NOMO-1 (cell line): ENCODE data around the gene AGBL1.
"Not testable (repeated sequence)": the region's sequence is repeated elsewhere in the genome, so short reads cannot be mapped to it uniquely, and the experiment has no call there.

Source experiments
- DNase-seq, 2 experiments: peaks; one replicate each; lab custom pipeline; 2025; ENCODE audit not compliant: unreplicated experiment in 2 of 2; lab: John Stamatoyannopoulos, UW

AGBL1 gene

DNA sequence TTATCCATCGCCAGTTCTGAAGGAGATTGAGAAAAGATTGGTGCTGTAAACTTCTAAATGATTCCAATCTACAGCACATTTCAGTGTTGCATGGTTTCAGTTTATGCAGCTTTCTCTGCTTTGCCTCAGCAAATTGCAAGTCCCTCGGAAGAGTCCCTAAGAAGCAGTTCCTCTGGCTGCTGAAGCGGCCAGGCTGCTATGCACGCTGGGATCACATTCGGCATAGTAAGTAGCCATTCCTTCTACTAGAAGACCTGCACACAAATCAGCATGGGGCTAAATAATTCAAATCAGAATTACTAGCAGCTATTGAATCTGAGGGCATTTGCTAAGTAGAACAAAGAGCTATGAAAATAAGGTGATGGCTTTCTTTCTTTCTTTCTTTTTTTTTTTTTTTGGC, 769.5 kb downstream of the AGBL1 start:
- no peak for DNase-seq

DNA sequence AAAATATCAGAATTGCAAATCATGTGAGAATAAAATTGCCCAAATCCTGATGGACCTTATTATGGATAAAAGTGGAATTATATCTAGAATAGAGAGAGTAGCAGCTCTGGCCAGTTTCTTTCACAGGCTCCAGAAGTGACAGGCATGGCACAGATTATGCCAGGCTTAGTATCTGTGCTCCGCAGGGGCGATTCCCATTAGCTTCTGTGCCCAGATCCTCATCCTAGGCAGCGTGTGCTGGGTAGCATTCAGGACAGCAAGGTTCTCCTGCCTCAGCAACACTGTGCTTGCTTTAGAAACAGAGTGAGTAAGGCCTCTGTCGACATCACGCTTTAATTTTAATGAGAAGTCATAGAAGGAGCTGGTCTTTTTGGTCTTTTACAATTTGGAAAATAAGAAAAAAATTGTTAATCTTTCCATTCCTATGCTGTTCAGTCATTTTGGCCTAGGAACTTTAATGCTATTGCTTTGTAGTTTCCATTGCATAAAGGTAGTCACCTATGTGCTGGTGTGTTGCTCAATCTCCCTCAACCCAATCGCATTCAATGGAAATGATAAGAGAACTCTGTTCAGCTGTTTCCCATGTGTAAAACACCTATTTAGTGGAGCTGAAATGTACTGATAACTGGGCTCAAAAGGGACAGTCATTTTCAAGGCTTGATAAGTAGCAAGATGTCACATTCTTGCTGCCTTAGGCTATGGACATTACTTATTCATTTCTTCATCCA, 770.1 kb downstream of the AGBL1 start:
- no peak for DNase-seq

DNA sequence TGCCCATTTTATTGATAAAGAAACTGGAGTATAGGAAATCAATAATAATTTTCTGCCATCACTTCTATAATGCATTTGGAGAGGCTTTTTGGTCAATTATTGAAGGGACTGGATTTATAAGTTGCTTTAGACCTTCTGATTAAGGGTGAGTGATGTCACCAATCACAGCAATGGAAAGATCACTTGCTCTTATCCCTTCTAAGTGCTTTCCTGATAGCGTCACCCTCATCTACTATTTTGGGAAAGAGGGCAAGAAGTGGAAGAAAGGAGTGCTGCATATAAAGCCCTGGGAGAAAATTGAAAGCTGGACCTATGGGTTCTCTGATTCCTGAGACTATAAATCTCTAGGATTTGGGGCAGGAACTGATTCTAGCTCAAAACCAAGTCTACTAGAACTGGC, 771.3 kb downstream of the AGBL1 start:
- no peak for DNase-seq

DNA sequence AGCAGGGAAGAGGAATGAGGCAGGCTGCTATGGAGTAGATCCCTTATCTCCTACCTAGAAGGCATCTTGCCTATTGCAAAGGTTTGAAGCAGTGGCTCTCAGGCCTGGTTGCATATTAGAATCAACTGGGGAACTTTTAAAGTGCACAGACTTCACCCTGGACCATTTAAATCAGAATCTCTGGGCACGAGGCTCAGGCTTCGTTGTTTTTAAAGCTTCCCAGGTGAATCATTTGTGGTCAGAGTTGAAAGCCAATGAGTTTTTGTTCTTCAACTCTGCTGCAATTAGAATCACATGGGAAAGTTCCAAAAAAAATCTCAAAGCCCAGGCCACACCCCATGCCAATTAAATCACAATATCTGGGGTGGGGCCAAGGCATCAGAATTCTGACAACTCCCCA, 773.1 kb downstream of the AGBL1 start:
- no peak for DNase-seq

DNA sequence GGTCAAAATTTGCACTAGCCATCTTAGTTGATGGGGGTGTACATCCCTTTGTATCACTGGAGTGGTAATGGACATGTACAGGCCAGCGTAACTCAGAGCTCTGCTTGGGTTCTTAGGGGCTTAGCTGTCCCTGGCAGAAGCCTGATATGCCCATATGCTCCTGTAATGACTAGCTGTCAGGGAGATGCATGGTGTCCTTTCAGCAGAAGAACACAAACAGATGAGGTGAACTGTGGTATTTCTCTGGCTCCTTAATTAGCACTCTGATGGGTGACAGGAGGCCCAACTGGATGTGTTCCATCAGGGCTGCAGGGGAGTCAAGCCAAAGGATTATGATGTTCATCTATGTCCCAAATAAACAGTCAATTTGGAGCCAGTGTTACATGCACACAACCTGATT, 774.5 kb downstream of the AGBL1 start:
- DNase-seq: no peak

DNA sequence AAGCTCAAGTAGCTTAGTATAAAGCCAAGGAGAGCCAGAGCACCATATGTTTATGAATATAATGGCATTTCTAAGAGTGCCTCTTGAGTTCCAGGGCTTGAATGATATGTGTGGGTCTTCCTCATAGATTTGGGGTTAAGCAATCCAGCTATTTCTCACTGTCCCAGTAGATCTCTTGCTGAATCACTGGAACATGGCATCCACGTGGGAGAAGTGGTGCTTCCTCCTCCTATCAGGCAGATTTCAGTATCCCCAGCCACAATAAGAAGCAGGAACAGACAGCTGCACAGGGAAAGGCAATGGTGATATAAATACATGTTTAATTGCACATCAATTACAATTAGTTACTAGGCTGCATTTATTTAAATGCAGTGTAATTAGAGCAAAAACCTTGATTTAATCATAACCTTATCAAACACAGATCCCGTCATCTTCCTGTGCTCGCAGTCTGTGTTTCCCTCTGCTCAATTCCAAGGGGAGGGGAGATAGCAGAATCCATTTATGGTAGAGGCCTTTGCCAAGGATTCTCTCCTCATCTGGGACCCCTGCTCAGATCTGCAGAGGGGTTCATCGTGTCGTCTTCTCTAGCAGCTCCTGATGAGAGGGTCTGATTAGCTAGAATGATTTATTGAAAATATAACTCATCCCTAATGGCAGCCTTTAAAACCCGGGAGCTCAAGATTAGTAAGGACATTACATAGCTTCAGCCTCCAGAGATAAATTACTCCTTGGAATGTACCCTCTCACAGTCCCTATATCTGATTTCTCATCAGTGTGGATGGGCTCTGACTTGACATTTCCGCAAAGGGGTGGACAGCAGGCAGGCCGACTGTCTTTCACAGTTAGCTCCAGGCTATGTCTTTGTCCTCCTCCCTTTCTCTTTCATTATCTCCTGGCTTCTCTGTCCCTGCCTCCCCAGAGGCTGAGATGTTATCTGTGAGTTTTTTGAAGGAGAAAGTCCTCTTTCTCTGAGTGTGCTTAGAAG, 775.9 kb downstream of the AGBL1 start:
- DNase-seq: no peak

DNA sequence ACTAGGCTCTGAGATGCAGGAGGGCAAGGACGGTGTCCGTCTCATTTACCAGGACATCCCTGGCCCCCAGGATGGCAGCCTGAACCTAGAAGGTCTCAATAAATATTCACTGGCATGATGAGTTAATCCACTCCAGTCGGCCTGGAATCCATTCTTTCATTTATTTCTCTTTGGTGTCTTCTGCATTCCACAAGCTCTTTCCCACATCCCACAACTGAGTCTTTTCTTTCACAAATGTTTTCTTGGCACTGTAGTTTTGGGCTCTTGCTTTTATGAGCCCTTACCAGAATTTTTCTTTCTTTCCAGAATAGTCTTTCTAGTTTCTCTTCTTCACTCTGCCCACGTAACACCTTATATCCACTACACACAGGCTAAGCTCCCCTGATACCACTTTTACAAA, 778.0 kb downstream of the AGBL1 start:
- DNase-seq: no peak

DNA sequence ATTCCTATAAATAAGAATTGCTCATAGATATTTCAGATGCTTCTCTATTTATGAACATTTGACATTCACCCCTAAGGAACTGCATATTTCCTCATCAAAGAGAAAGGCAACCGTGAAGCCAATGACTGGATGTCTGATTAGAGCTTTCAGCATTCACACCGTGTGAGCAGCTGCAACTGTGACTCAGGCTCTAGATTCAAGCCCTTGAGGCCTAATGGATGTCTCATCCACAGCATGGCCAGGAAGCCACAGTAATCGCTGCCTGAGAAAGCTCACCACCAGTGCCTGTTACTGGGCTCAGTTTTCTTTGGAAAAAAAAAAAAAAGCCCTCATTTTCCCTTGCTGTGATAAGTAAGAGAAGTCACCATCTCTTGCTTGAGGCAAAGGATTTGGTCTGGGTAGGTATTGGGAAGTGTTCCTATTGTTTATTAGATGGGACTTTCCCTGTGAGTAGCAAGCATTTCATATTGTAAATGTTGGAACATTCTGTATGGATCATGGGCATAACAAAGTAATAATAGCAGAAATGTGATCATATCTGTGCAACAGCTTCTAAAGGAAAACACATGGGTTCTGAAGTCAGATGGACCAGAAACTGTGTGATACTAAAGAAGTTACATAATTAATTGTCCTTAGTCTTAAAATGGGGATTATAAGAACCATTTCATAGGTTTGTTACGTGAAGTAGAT, 783.7 kb downstream of the AGBL1 start:
- no peak for DNase-seq

DNA sequence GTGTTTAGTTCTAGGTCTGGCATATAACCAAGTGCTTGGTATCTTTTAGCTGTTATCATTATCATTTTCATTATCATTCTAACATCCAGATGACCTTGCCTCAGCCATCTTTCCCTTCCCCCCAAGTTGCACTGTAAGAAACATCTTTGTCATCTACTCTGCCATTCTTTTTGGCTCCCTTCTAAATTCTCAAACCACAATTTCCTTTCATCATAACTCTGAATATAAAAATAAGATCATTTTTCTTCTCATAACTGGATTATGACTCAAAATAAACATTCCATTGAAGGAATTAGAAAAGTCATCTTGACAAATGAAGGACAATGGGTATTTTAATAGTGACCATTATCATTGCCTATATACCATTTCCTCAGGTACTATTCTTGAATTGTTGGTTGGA, 786.2 kb downstream of the AGBL1 start:
- no peak for DNase-seq

DNA sequence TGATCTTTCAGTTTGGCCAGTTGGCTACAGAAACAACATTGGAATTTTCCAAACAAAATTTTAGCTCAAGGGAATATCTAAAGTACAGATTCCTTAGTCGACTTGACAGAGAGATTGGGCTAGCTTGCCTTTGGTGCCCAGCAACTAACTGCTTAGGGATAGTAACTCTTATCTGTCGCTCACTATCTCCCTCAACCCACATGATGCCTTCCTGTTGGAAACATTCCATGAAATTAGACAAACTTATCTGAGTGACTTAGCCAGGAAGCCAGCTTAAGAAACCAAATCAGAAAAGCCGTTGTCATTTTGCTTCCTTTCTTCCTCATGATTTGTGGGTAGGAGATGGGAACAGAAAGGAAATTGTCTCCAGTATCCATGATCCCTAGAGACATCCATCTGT, 791.2 kb downstream of the AGBL1 start:
- no peak for DNase-seq

DNA sequence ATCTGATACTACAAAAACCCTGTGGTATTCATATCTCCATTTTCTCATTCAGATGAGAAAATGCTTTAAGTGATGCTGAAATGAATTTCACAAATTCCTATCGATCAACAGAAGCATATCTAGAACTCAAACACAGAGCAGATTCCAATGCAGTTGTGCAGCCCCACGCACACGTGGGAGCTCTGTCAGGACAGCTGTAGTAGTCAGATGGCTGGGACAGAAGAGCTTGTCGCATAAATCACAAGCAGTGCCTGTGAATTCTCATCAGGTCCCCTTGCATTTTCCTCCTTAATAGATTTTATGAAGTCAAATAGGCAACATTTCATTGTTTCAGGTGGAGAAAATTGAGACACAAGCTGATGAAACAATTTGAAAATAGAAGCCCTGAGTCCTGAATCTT, 792.3 kb downstream of the AGBL1 start:
- DNase-seq: no peak

DNA sequence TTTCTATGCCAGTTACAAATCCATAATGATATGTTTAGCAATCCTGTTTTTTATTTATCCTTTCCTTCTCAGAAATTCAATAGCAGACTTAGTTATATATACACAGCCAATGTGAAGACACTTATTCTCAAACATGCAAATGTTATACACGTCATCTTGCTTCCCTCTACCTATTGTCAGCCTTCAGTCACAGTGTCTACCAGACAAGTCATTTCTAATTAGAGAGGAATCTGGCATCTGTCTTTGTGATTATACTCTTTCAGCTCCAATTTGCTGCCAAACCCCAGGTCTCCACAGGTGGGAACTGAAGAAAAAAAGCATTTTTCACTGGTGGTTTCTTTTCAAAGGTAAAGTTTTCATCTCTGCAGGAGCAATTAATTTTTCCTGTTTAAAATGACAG, 793.1 kb downstream of the AGBL1 start:
- DNase-seq: no peak

DNA sequence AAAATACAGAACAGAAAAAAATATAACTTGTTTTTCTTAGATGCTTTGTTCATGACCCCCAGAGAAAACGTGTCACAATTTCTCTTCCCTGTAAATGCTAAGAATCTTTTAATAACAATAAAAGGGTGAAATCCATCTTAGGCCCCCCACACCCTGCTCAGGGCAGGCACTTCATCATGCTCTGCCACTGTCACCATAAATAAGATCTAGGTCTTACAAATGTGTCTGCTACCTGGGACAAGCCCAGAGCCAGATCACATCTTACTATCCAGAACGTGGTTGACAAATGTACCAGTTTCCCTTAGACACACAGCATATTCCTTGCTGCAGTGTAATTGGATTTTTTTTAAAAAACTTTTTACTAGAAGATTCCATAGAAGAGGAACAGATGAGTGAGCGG, 795.4 kb downstream of the AGBL1 start:
- no peak for DNase-seq

DNA sequence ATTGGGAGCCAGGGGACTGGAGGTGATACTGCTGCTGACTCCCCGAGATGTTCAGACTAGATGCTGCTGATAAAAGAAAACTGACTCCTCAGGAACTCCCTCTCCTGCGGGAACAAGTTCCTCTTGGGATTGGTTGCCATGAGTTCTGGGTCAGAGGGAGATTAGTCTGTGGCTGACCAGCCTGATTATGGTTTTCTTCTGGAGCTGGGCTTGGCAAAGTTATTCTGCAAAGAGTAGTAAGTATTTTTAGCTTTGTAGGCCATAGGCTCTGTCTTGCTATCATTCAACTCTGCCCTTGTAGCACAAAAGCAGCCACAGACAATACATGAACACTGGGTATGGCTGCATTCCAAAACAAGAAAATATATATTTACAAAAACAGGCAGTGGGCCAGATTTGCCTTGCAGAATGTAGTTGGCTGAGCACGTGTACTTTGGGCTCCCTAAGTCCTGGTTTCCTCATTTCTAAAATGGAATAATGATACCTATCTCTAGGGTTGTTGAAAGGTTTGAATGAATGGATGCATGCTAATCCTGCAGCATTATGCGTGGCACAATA, 796.8 kb downstream of the AGBL1 start:
- no peak for DNase-seq

DNA sequence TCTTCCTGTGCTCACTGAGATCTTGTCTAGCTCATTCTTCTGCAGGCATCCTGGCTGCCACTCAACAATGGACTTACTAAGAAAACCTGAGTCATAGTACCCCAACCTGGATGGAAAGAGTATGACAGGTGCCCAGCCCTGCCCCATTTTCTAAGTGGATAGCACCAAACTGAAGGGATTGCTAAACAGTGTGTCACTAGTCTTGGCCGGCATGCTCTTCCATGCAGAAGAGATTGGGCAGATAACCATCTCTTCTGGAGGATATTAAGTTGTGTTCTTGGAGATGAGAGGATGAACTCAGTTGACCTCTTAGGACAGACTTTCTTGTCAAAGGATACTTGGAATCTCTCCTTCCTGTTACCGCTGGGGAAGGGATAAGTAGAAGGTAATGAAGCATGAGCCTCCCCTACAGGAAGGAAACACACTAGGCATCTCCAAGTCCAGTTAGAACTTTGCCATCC, 797.5 kb downstream of the AGBL1 start:
- no peak for DNase-seq

DNA sequence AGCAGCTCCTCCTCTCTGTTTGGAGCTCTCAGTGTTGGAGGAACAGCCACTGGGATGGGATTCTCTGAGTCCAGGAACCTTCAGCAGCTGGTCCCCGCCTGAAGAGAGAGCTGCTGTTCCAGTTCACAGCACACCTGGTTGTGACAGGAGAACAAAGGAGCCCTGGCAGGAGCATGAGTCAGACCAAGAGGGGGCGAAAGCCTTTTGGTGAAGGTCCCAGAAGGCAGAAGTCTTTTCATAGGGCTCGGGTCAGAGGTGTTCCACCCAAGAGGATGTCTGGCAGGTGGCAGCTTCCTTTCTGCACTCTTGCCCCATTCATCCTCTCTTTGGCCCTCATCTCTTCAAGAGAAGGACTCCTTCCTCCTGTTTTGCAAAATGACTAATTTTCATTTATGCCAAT, 799.2 kb downstream of the AGBL1 start:
- not testable (repeated sequence) for DNase-seq

DNA sequence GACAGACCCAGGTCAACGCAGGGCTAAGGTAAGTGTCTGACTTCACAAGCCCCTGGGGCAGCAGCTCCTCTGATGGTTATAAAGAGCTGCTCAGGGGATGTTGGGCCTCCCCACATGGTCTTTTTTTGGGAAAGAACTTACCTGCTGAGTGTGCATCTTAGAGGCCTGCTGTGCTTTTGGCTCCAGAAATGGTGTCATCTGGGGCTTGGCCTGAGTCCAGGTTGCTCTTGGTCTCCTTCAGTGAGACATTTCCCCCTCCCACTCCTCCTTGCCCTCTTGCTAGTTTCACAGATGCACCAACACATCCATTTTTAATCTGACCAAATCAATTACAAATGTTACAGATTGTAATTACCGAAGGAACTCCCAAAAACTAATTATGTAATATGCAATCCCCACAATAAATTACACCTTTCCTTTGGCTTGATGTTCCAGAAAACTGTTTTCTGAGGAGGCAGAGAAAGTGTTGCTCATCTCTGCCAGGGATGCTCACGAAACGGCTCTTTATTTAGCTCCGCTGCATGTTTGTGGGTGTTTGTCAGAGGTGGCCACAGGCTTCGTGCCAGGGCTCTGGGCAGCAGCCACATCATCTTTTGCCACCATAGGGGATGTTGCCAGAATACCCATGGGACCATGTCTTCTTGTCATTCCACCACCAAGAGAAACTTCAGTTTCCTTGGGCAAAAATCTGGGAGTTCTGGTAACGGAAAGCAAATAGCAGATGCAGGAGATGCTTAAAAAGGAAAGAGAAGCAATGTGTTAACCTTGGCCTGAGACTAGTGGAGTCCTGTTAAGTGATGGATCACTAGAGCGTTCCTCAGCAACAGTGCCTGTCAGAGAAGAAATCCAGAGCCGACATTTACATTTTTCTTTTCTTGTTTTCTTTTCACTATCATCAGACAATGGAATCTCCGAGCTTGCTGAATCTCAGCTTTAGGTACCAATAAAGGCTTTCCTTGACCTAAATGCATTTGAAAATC, 799.9 kb downstream of the AGBL1 start:
- DNase-seq: no peak

DNA sequence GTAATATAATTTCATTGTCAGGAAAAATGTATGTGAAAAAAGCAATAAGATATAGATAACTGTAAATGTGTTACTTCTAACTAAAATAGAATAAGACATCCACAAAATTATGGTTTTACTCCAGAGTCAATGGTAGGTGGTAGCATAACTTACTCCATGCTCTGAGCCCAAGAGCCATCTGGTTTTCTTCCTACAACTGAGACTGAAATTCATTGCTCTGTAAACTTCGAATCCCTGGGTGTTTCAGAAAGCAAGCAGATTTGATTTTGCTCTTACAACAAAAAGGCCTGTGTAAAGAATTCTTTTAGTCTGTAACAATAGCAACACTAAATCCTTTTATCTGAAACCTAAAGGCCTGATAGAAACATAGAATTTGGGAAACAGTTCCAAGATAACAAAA, 805.9 kb downstream of the AGBL1 start:
- no peak for DNase-seq

DNA sequence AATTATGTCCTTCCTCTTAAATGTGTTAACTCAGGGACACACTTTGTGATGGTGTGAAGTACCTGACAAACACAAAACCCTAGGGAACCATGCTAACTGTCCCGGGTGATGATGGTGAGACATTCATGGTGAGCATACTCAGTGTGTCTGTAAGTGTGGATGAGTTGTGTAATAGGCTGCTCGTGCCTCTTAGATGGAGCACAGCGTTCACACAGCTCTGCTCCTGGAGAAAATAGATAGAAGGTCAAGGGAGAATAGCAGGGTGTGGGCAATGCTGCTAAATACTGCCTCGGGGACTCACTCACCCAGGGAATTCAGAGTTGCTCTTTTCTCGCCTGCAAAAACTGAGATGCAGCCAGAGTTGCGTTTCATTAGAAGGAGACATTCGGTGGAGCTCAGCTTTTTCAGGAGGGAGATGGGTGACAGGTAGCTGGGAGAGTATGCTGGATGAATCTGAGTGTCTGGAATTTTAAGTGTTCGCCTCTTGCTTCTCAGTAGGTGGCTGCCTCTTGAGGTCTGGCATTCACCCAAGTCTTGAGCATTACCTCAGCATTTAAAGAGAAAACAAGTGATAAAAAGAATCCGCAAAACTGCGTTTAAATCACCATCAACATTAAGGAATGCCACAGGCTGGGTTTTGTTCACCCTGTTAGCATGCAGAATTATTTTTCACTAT, 813.2 kb downstream of the AGBL1 start:
- DNase-seq: no peak
